GM20431 (cell line): ENCODE results near the gene ZNF217.
"Not testable (repeated sequence)": the region's sequence is repeated elsewhere in the genome, so short reads cannot be mapped to it uniquely, and the experiment has no call there.

Experiments used
- in situ Hi-C: fragments of 300-500 bp; cut with MseI, MboI; formaldehyde crosslinking; loops from one replicate; pipeline ENCODE4 v1.15.0; 2020; ENCODE audit warnings: low sequenced_read_pairs; ENCODE audit not compliant: unreplicated experiment

ZNF217 gene

GRCh38 chr20:53547664-53548239 lies 45.9 kb downstream of the ZNF217 start:
- in situ Hi-C loops = no loop called here

- in situ Hi-C loops = no loop called here
Measured at GRCh38 chr20:53539516-53539915, 54.1 kb downstream of the ZNF217 start.

GRCh38 chr20:53536382-53536781 lies 57.3 kb downstream of the ZNF217 start:
- in situ Hi-C loops = not testable (repeated sequence)

GRCh38 chr20:53535878-53536277 lies 57.8 kb downstream of the ZNF217 start:
- in situ Hi-C loops = no loop called here

DNA sequence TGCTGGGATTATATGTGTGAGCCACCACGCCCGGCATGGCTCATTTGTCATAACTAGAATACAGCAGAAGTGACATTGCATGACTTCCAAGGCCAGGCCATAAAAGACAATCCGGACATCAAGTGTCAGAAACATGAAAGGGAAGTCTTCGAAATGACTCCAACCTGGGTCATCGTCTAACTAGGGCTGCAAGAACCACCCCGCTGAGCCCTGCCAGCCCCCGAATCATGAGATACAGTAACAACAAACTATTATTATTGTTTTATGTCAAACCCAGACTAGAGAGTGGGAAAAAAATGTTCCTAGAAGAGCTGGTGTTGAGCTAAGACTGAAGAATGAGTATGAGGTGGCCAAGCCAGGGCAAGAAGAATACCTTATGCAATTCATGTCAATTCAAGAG lies 59.6 kb downstream of the ZNF217 start:
- in situ Hi-C loops = no loop called here

DNA sequence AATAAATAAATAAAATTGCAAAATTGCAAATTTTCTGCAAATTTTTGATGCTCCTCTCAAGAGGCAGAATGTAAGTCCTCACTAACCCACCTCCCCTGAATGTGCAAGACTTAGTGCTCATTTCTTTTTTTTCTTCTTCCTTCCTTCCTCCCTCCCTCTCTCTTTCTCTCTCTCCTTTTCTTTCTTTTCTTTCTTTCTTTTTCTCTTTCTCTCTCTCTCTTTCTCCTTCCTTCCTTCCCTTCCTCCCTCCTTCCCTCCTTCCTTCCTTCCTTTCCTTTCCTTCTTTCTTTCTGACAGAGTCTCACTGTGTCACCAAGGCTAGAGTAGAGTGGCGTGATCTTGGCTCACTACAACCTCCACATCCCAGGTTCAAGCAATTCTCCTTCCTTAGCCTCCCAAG lies 60.1 kb downstream of the ZNF217 start:
- in situ Hi-C loops = no loop called here

DNA sequence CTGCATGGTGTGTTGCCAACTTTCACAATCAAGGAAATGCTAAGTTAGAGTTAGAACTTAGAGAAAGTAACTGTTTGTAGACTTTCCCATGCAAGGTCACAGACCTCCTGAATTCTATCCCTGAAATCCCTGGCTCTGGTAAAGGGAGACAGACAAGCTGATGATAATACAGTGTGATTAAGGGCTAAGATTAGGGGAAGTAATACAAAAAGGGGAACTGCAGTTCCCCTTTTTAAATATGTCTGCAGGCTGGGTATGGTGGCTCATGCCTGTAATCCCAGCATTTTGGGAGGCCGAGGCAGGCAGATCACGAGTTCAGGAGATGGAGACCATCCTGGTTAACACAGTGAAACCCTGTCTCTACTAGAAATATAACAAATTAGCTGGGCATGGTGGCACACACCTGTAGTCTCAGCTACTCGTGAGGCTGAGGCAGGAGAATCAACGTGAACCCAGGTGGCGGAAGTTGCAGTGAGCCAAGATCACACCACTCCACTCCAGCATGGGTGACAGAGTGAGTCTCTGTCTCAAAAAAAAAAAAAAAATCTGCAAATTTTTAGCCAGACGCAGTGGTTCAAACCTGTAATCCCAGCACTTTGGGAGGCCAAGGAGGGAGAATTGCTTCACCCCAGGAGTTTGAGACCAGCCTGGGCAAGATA lies 60.9 kb downstream of the ZNF217 start:
- in situ Hi-C loops = not testable (repeated sequence)

- in situ Hi-C loops = no loop called here
Measured at GRCh38 chr20:53530440-53530839, 63.2 kb downstream of the ZNF217 start.

DNA sequence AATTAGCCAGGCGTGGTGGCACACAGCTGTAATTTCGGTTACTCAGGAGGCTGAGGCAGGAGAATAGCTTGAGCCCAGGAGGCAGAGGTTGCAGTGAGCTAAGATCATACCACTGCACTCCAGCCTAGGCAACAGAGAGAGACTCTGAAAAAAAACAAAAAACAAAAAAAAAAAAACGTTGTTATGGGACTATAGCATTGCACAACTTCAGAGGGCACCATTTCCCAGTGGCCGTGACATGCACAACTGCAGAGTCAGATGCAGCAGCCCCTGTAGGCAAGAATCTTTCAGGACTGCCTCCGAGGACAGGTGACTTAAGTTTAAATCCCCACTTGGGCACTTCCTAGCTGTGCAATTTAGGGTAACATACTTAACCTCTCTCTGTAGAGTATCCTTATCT lies 64.0 kb downstream of the ZNF217 start:
- in situ Hi-C loops = no loop called here

DNA sequence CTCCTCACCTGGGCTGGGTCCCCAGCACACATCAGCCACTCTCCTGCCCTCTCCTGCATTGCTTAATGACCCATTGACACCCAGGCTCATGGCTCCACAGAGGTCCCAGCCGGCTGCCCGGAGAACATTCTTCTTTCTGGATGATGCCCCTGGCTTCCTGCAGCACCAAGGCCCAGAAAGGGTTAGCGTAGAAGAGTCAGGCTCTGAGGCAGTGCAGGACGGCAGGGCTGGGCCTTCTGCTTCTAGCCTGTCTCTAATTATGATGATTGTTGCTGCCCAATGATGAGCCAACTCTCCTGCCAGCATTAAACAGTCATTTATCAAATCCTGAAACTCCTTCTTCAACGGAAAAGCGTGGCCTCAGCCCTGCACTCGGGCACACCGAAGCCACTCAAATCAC lies 66.4 kb downstream of the ZNF217 start:
- in situ Hi-C loops = no loop called here

GRCh38 chr20:53524589-53525312 lies 68.9 kb downstream of the ZNF217 start:
- in situ Hi-C loops = no loop called here

DNA sequence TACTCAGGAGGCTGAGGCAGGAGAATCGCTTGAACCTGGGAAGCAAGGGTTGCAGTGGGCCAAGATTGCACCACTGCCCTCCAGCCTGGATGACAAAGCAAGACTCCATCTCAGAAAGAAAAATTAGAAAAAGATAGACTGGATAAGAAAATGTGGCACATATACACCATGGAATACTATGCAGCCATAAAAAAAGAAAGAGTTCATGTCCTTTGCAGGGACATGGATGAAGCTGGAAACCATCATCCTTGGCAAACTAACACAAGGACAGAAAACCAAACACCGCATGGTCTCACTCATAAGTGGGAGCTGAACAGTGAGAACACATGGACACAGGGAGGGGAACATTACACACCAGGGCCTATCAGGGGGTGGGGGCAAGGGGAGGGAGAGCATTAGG lies 70.0 kb downstream of the ZNF217 start:
- in situ Hi-C loops = not testable (repeated sequence)

DNA sequence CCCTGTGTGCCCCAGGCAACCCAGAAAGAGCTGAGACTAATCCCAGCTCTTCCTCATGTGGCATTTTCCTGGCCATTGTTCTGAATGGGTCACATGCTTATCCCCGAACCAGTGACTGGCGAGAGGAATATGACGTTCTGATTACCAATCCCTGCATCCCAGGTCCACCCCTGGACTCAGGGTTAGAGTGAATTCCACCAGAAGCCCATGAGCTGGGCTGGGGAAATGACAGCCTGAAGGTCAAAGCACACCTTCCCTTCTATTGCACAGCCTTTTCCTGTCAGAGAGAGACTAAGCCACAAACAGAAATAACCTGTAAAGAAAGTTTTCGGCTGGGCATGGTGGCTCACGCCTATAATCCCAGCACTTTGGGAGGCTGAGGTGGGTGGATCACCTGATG lies 70.9 kb downstream of the ZNF217 start:
- in situ Hi-C loops = no loop called here

- in situ Hi-C loops = no loop called here
Measured at GRCh38 chr20:53522026-53522425, 71.6 kb downstream of the ZNF217 start.

DNA sequence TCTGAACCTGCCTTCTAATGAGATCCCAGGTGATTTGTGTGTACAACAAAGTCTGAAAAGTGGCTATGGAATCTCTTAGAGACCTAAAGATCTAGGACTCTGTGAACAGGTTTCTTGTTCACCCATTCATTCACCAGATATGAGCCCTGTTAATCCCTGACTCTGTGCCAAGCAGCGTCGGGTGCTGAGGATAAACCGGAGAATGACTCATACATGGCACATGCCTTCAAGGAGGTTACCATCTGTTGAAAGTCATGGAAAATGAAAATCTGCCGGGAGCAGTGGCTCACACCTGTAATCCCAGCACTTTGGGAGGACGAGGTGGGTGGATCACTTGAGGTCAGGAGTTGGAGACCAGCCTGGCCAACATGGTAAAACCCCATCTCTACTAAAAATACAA lies 72.2 kb downstream of the ZNF217 start:
- in situ Hi-C loops = not testable (repeated sequence)

DNA sequence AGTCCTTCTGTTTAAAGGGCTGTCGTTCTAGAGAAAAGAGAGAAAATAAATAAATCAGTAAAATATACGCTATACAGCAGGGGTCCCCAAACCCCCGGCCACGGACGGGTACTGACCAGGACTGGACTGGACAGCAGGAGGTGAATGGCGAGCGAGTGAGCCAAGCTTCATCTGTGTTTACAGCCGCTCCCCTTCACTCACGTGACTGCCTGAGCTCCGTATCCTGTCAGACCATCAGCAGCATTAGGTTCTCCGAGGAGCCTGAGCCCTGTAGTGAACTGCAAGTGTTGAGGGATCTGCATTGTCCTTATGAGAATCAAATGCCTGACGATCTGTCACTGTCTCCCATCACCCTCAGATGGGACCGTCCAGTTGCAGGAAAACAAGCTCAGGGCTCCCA lies 76.5 kb downstream of the ZNF217 start:
- in situ Hi-C loops = no loop called here
